H1 (cell line): ENCODE measurements around the gene IGLL5. TPM values are rescaled to one million over a fixed set of nuclear protein-coding genes. Genes with fewer than 3 reads are reported as not detected.

Source experiments
- CTCF ChIA-PET: fragments of 300-600 bp; sonication (Branson Sonifier 250); formaldehyde crosslinking; loops from one replicate; lab custom pipeline; 2021; ENCODE audit not compliant: partially characterized antibody; lab: Charles Lee
- POLR2A ChIA-PET: fragments of 300-600 bp; sonication (Branson Sonifier 250); formaldehyde crosslinking; loops from one replicate; lab custom pipeline; 2021; ENCODE audit warnings: inconsistent platforms; ENCODE audit not compliant: partially characterized antibody; lab: Charles Lee
- DNase-seq, 2 experiments: peaks; one replicate each; pipeline versions ENCODE4 v3.0.0 to v3.0.0-alpha.2; 2010 to 2022; ENCODE audit warnings: low spot score in 2 of 2, low read depth in 1 of 2, mixed read lengths in 1 of 2
- FAIRE-seq: peaks from 2 replicates; lab custom pipeline; 2011; peaks lifted over from hg19 to GRCh38; lab: Jason Lieb, UNC
- H2AFZ ChIP-seq: 2 replicates; pipeline ENCODE4 v1.8.1; 2012; ENCODE audit warnings: low read length, inconsistent platforms
- H2AK5ac ChIP-seq: 2 replicates; pipeline ENCODE4 v1.6.1; 2013; ENCODE audit warnings: low read depth, low read length
- H2BK120ac ChIP-seq: replicated peaks from 2 replicates; pipeline ENCODE3; 2013; ENCODE audit warnings: low read depth, low read length, inconsistent platforms
- H2BK12ac ChIP-seq: 2 replicates; pipeline ENCODE4 v1.6.1; 2013; ENCODE audit warnings: low read depth, low read length
- H2BK15ac ChIP-seq: 2 replicates; pipeline ENCODE4 v1.6.1; 2013; ENCODE audit warnings: low read length
- H2BK20ac ChIP-seq: 2 replicates; pipeline ENCODE4 v1.6.1; 2013; ENCODE audit warnings: low read length
- H2BK5ac ChIP-seq: 2 replicates; pipeline ENCODE4 v1.6.1; 2013; ENCODE audit warnings: low read depth, low read length
- H3K14ac ChIP-seq: 2 replicates; pipeline ENCODE4 v1.6.1; 2013; ENCODE audit warnings: inconsistent platforms; ENCODE audit not compliant: insufficient read length
- H3K18ac ChIP-seq: 2 replicates; pipeline ENCODE4 v1.6.1; 2013; ENCODE audit warnings: low read length; ENCODE audit errors: extremely low read depth
- H3K23ac ChIP-seq: 2 replicates; pipeline ENCODE4 v1.6.1; 2013; ENCODE audit warnings: inconsistent platforms; ENCODE audit not compliant: insufficient read length
- H3K23me2 ChIP-seq: 2 replicates; pipeline ENCODE4 v1.6.1; 2013; ENCODE audit warnings: low read depth, low read length
- H3K27ac ChIP-seq: 2 replicates; pipeline ENCODE4 v1.6.1; 2011; ENCODE audit warnings: low read depth, low read length, inconsistent platforms
- H3K27me3 ChIP-seq, 4 experiments: replicated peaks in 1 of 4; 1 replicate in 1 of 4; 2 replicates in 3 of 4; pipeline versions ENCODE4 v1.6.1 to v1.8.1; 2011 to 2013; ENCODE audit warnings: low read length in 3 of 4, mild to moderate bottlenecking in 3 of 4, inconsistent platforms in 2 of 4, mixed read lengths in 2 of 4, moderate library complexity in 1 of 4; ENCODE audit not compliant: control insufficient read depth in 3 of 4, insufficient read depth in 3 of 4; ENCODE audit errors: extremely low read depth in 1 of 4
- H3K36me3 ChIP-seq, 4 experiments: 2 replicates each; pipeline versions ENCODE4 v1.6.1 to v1.8.1; 2011 to 2013; ENCODE audit warnings: mild to moderate bottlenecking in 4 of 4, low read length in 3 of 4, moderate library complexity in 2 of 4, control low read depth in 1 of 4, inconsistent platforms in 1 of 4; ENCODE audit not compliant: insufficient read depth in 4 of 4, control insufficient read depth in 2 of 4
- H3K4ac ChIP-seq: replicated peaks from 2 replicates; pipeline ENCODE3; 2013; ENCODE audit warnings: low read length, low read depth, mixed read lengths, inconsistent platforms; ENCODE audit not compliant: insufficient read length
- H3K4me1 ChIP-seq, 4 experiments: replicated peaks in 1 of 4; 1 replicate in 1 of 4; 2 replicates in 3 of 4; pipeline versions ENCODE4 v1.6.1 to v1.8.1; 2011 to 2013; ENCODE audit warnings: low read length in 3 of 4, inconsistent platforms in 2 of 4, mixed read lengths in 1 of 4; ENCODE audit not compliant: insufficient read depth in 4 of 4, control insufficient read depth in 3 of 4
- H3K4me2 ChIP-seq, 2 experiments: 2 replicates each; pipeline versions ENCODE4 v1.6.1 to v1.8.1; 2011 to 2013; ENCODE audit warnings: low read depth in 2 of 2, low read length in 2 of 2, control low read depth in 1 of 2, inconsistent platforms in 1 of 2, mild to moderate bottlenecking in 1 of 2; ENCODE audit not compliant: insufficient read depth in 1 of 2
- H3K4me3 ChIP-seq, 4 experiments: fragments of 200-600, 300-600 bp in 1 of 4; sonication (generic), shearing (Covaris generic), sonication (Bioruptor Twin) in 1 of 4; 2 replicates each; pipeline versions ENCODE4 v1.5.1 to v1.8.1; 2011 to 2016; ENCODE audit warnings: low read length in 4 of 4, low read depth in 3 of 4, control low read depth in 2 of 4, inconsistent platforms in 2 of 4, mild to moderate bottlenecking in 2 of 4, mixed read lengths in 1 of 4, moderate library complexity in 1 of 4; ENCODE audit not compliant: insufficient read depth in 2 of 4; ENCODE audit errors: extremely low read depth in 1 of 4
- H3K56ac ChIP-seq: replicated peaks from 2 replicates; pipeline ENCODE3; 2013; ENCODE audit warnings: low read depth, mild to moderate bottlenecking, mixed read lengths, low read length, inconsistent platforms; ENCODE audit not compliant: insufficient read length
- H3K79me1 ChIP-seq: 2 replicates; pipeline ENCODE4 v1.6.1; 2013; ENCODE audit warnings: low read depth, low read length, control low read depth
- H3K79me2 ChIP-seq, 2 experiments: 2 replicates each; pipeline versions ENCODE4 v1.6.1 to v1.8.1; 2012 to 2013; ENCODE audit warnings: low read length in 2 of 2, mild to moderate bottlenecking in 2 of 2, inconsistent platforms in 1 of 2; ENCODE audit not compliant: insufficient read depth in 2 of 2, control insufficient read depth in 1 of 2
- H3K9ac ChIP-seq, 4 experiments: replicated peaks in 1 of 4; 1 replicate in 1 of 4; 2 replicates in 3 of 4; pipeline versions ENCODE4 v1.6.1 to v1.8.1; 2011 to 2013; ENCODE audit warnings: low read depth in 3 of 4, low read length in 3 of 4, control low read depth in 2 of 4, mild to moderate bottlenecking in 2 of 4, moderate library complexity in 2 of 4, inconsistent platforms in 1 of 4; ENCODE audit errors: extremely low read depth in 1 of 4
- H3K9me3 ChIP-seq, 2 experiments: 2 replicates each; pipeline versions ENCODE4 v1.6.1 to v1.8.1; 2012 to 2013; ENCODE audit warnings: mild to moderate bottlenecking in 2 of 2, moderate library complexity in 2 of 2, control low read depth in 1 of 2, inconsistent platforms in 1 of 2, low read depth in 1 of 2, low read length in 1 of 2, mixed read lengths in 1 of 2; ENCODE audit not compliant: insufficient read depth in 2 of 2
- H4K20me1 ChIP-seq, 2 experiments: replicated peaks in 1 of 2; 2 replicates each; pipeline versions ENCODE3 to v1.8.1; 2011 to 2013; ENCODE audit warnings: inconsistent platforms in 2 of 2, low read length in 2 of 2, mild to moderate bottlenecking in 1 of 2; ENCODE audit not compliant: insufficient read depth in 2 of 2, control insufficient read depth in 1 of 2
- H4K5ac ChIP-seq: 2 replicates; pipeline ENCODE4 v1.6.1; 2013; ENCODE audit warnings: low read length, low read depth, mixed read lengths, inconsistent platforms; ENCODE audit not compliant: insufficient read length
- H4K8ac ChIP-seq: 2 replicates; pipeline ENCODE4 v1.8.0; 2013; ENCODE audit warnings: mild to moderate bottlenecking, moderate library complexity, low read length, inconsistent platforms; ENCODE audit not compliant: insufficient read depth; ENCODE audit errors: extremely low read depth
- H4K91ac ChIP-seq: replicated peaks from 2 replicates; pipeline ENCODE3; 2013; ENCODE audit warnings: low read length, mixed read lengths, inconsistent platforms; ENCODE audit not compliant: insufficient read length
- BRCA1 ChIP-seq: IDR thresholded peaks from 2 replicates; pipeline ENCODE4 v1.6.1; 2012; ENCODE audit warnings: low read depth, low read length, improper control_type of control experiment
- POLR2AphosphoS5 ChIP-seq: IDR thresholded peaks from 2 replicates; pipeline ENCODE4 v1.6.1; 2011; ENCODE audit warnings: low read depth, low read length
- WGBS, 2 experiments: shearing (Covaris generic) in 1 of 2; methylation state at CpG; one replicate each; pipeline versions ENCODE4 v1.1.6 to v1.1.7; 2013 to 2015; ENCODE audit warnings: low lambda C conversion rate in 2 of 2, mixed read lengths in 2 of 2, inconsistent platforms in 1 of 2, low coverage in 1 of 2, missing lambda C conversion rate in 1 of 2; ENCODE audit not compliant: insufficient replicate concordance in 2 of 2, insufficient coverage in 1 of 2, insufficient read length in 1 of 2; ENCODE audit errors: extremely low coverage in 1 of 2, missing lambda C conversion rate in 1 of 2; 5-methylcytosine and 5-hydroxymethylcytosine counted together
- polyA plus RNA-seq, 7 experiments: library from polyadenylated mRNA; depleted of rRNA in 3 of 7; stranded (reverse) in 5 of 7; unstranded in 2 of 7; fragments of >200 nt in 5 of 7; fragments of 200-250 nt in 2 of 7; gene quantifications; 1 replicate in 5 of 7; 2 replicates in 1 of 7; 4 replicates in 1 of 7; pipeline versions ENCODE4 v1.2.1 to v1.2.3, GENCODE V29; 2011 to 2013; ENCODE audit warnings: missing spikeins in 2 of 7, mixed read lengths in 2 of 7
- total RNA-seq: library from RNA; stranded (reverse); fragmentation: NEBNext Ultra II Directional; extraction: Animal tissue kit (Norgen Biotek cat#: 25700); gene quantifications from 2 replicates; pipeline ENCODE4 v1.2.1, GENCODE V29; 2021
- TF ChIP-seq, protein P1 (sequence below): IDR thresholded peaks from 2 replicates; pipeline ENCODE4 v1.6.1; 2012; ENCODE audit warnings: inconsistent platforms
- TF ChIP-seq, protein P2 (sequence below): IDR thresholded peaks from 2 replicates; pipeline ENCODE4 v1.6.1; 2012; ENCODE audit warnings: inconsistent platforms

Gene IGLL5
- total and polyA plus RNA-seq, 2 of the 8 experiments (the other 6 are each of a cell fraction or from before 2014, with no cell fraction given) = not detected

DNA sequence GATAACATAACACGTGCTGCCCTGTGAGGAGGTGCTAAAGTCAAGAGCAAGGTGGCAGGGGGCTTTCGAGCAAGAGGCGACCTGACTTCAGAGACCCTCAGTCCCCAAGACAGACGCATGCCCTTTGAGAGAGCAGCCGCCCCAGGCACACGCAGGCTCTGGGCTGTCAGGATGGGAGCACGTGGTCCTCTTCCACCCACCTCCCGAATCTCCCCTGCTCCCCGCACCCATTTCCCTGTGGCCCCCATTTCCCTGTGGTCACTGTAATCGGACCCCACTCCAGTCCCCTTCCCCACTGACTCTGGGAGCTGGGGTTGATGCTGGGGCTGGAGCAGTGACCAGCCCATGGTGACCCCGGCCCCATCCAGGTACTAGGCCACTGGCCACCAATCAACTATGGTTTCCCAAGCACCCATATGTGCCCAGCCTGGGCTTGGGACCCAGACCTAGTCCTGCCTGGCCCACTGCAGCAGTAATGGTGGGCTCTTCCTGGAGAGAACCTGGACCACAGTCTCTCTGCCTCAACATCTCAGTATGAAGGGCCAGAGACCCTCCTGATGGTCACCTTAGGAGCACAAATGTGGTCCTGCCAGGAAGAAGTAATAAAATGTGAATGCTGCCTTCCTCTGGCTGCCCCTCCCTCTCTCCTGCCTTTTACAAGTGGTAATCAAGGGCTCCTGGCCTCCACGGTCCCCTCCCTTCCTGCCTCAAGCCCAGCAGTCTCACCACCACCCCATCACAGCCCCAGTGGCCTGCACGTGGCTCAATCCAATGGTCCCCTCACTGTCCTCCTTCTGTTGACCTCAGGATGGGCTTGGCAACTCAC, 39.0 kb downstream of the IGLL5 start:
- TF ChIP-seq, protein P1, sequence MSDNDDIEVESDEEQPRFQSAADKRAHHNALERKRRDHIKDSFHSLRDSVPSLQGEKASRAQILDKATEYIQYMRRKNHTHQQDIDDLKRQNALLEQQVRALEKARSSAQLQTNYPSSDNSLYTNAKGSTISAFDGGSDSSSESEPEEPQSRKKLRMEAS = 0 out of 2 replicates have a peak, but pooled peaks have one; percentile 40
- TF ChIP-seq, protein P2, sequence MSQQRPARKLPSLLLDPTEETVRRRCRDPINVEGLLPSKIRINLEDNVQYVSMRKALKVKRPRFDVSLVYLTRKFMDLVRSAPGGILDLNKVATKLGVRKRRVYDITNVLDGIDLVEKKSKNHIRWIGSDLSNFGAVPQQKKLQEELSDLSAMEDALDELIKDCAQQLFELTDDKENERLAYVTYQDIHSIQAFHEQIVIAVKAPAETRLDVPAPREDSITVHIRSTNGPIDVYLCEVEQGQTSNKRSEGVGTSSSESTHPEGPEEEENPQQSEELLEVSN = 0 out of 2 replicates have a peak, but pooled peaks have one; percentile 24
- TF ChIP-seq POLR2AphosphoS5 = no peak
- TF ChIP-seq BRCA1 = no peak
- Histone ChIP-seq H3K56ac (no peak overlapping the region), H3K23ac (no peak overlapping the region), H2AK5ac (no peak overlapping the region), H3K36me3 (no peaks in the 10 kb centered on the region), H2BK15ac (no peak overlapping the region), H2AFZ (no peak overlapping the region), H4K91ac (peak overlapping the region; percentile 89), H4K20me1 (no peaks in the 10 kb centered on the region), H2BK120ac (no peak overlapping the region), H4K5ac (no peak overlapping the region), H3K4ac (no peak overlapping the region), H3K4me3 (no peak overlapping the region), H3K14ac (no peak overlapping the region), H3K9ac (no peak overlapping the region), H2BK5ac (no peak overlapping the region; the same call in 1 of the 2 replicates), H3K4me1 (peaks cover 0 to 11% (median 0%) of the 10 kb centered on the region in 4 experiments; a peak in 1 of 7 replicates), H4K8ac (peak overlapping the region; percentile 40; the same call in 1 of the 2 replicates), H2BK20ac (no peak overlapping the region), H3K18ac (no peak overlapping the region), H3K27me3 (peaks cover 0 to 11% (median 10%) of the 10 kb centered on the region in 4 experiments; a peak in 6 of 7 replicates), H3K27ac (no peak overlapping the region), H3K23me2 (no peaks in the 10 kb centered on the region), H2BK12ac (peak overlapping the region; percentile 23; the same call in 1 of the 2 replicates), H3K79me1 (no peaks in the 10 kb centered on the region), H3K79me2 (no peaks in the 10 kb centered on the region), H3K4me2 (no peak overlapping the region), H3K9me3 (peaks cover 26 to 89% of the 10 kb centered on the region in 2 experiments)
- CTCF ChIA-PET = no interaction called here
- no peak for DNase-seq
- POLR2A ChIA-PET = no interaction called here
- 73% methylated on average over 12 of the region's 13 CpGs; no CpG with 5 or more reads in 1 of the 2 experiments for whole genome bisulfite sequencing, 2 experiments
- FAIRE-seq = no peak
